ENCODE results near the gene RAB34. TPM values are rescaled to one million over a fixed set of nuclear protein-coding genes. Genes with fewer than 3 reads are reported as not detected.
"Not testable (repeated sequence)": the region's sequence is repeated elsewhere in the genome, so short reads cannot be mapped to it uniquely, and the experiment has no call there.

Gene RAB34
- total RNA-seq, 1 donor from 2014 or later: 68.7 TPM

GRCh38 chr17:28724500-28725165, 7.0 kb upstream of the RAB34 start:
- TF ChIP-seq CTCF (IDR thresholded peaks at IDR 0.05; ENCODE audit: insufficient read depth, low read length, severe bottlenecking): no peak
- Histone ChIP-seq H3K27me3 (ENCODE audit: control insufficient read depth, insufficient read depth, low read length) (no peaks in the 10 kb centered on the region), H3K36me3 (ENCODE audit: control insufficient read depth, insufficient read depth, low read length) (peaks cover 23% of the 10 kb centered on the region), H3K4me3 (ENCODE audit: low read depth, low read length) (peak overlapping the region; percentile 72)
- FAIRE-seq (no peak), DNase-seq (ENCODE audit: low read depth) (no peak)

- H3K4me3 ChIP-seq (ENCODE audit: low read depth, low read length); FAIRE-seq: not testable (repeated sequence)
Measured at GRCh38 chr17:28723836-28724499, 6.3 kb upstream of the RAB34 start.

DNA sequence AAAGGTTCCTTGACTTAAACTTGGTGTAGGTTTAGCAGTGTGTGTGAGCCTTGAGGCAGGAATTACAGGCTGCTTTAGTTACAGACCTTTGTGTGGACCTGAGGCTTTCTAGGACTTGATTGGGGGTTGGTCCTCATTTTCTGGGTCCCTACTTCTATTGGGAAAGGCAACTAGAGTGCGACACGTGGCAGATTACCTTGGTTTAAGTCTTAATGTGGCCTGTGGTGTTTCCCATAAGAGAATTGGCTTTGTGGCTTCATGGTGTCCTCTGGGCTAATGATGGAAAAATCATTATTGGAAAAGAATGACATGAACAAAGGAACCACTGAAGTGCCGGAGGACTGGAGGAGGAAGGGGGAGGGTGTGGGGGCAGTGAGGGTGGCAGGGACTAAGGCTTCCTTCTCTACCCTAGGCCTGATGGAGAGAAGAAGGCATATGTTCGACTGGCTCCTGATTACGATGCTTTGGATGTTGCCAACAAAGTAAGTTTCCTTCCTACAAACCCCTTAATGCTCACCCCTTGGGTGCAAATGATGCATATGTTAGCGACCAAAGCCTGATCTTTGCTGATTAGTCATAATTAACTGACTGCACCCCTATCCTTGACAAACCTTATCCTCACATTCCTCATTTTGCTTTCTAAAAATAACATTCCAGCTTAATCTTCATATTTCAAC, 5.6 kb upstream of the RAB34 start:
- TF ChIP-seq CTCF (IDR thresholded peaks at IDR 0.05; ENCODE audit: insufficient read depth, low read length, severe bottlenecking): no peak
- H3K4me3 ChIP-seq (ENCODE audit: low read depth, low read length): no peak overlapping the region
- DNase-seq (ENCODE audit: low read depth) (no peak), FAIRE-seq (no peak)
- H3K36me3 ChIP-seq (ENCODE audit: control insufficient read depth, insufficient read depth, low read length): peaks cover 23% of the 10 kb centered on the region
- no peaks in the 10 kb centered on the region for H3K27me3 ChIP-seq (ENCODE audit: control insufficient read depth, insufficient read depth, low read length)

More at GRCh38 chr17:28723836-28724499, 6.3 kb upstream of the RAB34 start:
- peaks cover 23% of the 10 kb centered on the region for H3K36me3 ChIP-seq (ENCODE audit: control insufficient read depth, insufficient read depth, low read length)
- not testable (repeated sequence) for DNase-seq (ENCODE audit: low read depth); H3K27me3 ChIP-seq (ENCODE audit: control insufficient read depth, insufficient read depth, low read length)

GRCh38 chr17:28722417-28723158, 4.9 kb upstream of the RAB34 start:
- FAIRE-seq (no peak), DNase-seq (ENCODE audit: low read depth) (no peak)
- Histone ChIP-seq H3K4me3 (ENCODE audit: low read depth, low read length) (no peak overlapping the region), H3K27me3 (ENCODE audit: control insufficient read depth, insufficient read depth, low read length) (no peaks in the 10 kb centered on the region), H3K36me3 (ENCODE audit: control insufficient read depth, insufficient read depth, low read length) (peaks cover 23% of the 10 kb centered on the region)
- no peak for TF ChIP-seq CTCF (IDR thresholded peaks at IDR 0.05; ENCODE audit: insufficient read depth, low read length, severe bottlenecking)

GRCh38 chr17:28720997-28721329, 3.3 kb upstream of the RAB34 start:
- peak overlapping the region; percentile 78 for H3K4me3 ChIP-seq (ENCODE audit: low read depth, low read length)
- H3K27me3 ChIP-seq (ENCODE audit: control insufficient read depth, insufficient read depth, low read length); DNase-seq (ENCODE audit: low read depth); FAIRE-seq: not testable (repeated sequence)
- H3K36me3 ChIP-seq (ENCODE audit: control insufficient read depth, insufficient read depth, low read length): peaks cover 23% of the 10 kb centered on the region

DNA sequence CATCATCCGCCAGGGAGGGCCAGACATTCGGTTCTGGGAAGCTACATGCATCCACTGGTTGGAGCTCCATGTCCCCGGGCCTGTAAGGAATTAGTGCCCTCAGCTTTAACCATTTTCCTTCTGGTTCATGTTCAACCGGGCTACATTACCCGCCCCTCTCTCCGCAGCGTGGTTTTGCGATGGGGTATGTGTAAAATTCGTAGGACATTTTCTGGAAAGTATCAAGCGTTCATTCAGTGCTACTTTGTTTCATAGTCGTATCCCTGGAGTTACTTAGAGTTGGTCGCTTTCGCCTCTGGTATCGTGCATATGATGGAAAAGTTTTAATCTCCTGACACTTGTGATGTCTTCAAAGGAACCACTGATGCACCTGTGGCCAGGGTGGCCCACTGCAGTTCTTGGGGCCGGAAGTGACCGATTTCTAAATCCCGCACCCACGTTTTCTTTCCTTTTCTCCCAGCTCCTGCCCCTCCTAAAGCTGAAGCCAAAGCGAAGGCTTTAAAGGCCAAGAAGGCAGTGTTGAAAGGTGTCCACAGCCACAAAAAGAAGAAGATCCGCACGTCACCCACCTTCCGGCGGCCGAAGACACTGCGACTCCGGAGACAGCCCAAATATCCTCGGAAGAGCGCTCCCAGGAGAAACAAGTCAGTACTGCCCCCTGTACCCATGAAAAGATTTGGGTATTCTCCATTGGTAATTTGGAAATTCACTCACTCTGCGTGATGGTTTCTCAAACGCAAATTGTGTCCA, 2.8 kb upstream of the RAB34 start:
- FAIRE-seq (no peak), DNase-seq (ENCODE audit: low read depth) (no peak)
- no peaks in the 10 kb centered on the region for H3K27me3 ChIP-seq (ENCODE audit: control insufficient read depth, insufficient read depth, low read length)
- H3K36me3 ChIP-seq (ENCODE audit: control insufficient read depth, insufficient read depth, low read length): peaks cover 23% of the 10 kb centered on the region
- peak; percentile 5 for TF ChIP-seq CTCF (IDR thresholded peaks at IDR 0.05; ENCODE audit: insufficient read depth, low read length, severe bottlenecking)
- peak overlapping the region; percentile 78 for H3K4me3 ChIP-seq (ENCODE audit: low read depth, low read length)
